Measurements from ENCODE around the gene TEX48.

TEX48 gene

DNA sequence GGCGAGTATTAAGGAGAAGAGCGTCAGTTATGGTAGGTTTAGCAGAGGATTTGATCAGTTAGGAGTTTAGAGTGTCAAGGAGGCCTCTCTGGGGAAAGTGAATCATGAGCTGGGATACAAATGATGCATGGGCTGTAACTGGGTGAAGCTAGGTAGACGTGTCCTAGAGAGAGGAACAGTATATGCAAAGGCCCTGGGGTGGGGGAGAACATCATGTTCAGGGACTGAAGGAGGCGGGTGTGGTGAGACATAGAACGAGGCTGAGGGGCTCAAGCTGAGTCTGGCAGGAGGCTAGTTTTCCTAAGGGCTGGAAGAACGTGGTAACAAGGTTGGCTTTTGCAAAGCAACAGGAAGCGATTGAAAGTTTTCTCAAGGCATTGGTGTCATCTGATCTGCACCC, 60.4 kb downstream of the TEX48 start:
- no peak for DNase-seq (ENCODE audit: low read depth)

DNA sequence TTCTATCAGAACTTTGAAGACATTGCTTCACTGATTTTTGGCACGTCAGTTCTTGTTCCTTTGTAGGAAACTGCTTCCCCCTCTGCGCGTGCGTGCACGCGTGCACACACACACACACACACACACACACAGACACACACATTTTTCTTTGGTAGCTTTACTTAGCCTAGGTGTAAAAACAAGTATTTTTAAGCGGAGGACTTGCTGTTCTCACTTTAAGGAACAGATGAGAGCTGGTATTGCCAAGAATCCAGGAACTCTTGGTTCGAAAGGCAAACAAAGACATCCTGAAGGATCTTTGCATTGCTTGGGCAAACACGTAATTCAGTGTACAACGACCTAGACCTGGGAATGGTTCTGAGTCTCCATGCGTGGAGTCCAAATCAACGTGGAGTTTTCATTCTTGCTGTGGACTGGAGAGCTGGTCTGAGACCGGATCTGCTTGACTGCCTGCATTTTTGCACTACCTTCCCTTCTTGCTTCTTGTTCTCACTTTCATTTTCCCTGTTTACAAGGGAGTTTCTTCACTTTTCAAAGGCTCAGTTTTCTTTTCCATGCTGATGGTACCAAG, 62.7 kb downstream of the TEX48 start:
- DNase-seq (ENCODE audit: low read depth) = no peak

DNA sequence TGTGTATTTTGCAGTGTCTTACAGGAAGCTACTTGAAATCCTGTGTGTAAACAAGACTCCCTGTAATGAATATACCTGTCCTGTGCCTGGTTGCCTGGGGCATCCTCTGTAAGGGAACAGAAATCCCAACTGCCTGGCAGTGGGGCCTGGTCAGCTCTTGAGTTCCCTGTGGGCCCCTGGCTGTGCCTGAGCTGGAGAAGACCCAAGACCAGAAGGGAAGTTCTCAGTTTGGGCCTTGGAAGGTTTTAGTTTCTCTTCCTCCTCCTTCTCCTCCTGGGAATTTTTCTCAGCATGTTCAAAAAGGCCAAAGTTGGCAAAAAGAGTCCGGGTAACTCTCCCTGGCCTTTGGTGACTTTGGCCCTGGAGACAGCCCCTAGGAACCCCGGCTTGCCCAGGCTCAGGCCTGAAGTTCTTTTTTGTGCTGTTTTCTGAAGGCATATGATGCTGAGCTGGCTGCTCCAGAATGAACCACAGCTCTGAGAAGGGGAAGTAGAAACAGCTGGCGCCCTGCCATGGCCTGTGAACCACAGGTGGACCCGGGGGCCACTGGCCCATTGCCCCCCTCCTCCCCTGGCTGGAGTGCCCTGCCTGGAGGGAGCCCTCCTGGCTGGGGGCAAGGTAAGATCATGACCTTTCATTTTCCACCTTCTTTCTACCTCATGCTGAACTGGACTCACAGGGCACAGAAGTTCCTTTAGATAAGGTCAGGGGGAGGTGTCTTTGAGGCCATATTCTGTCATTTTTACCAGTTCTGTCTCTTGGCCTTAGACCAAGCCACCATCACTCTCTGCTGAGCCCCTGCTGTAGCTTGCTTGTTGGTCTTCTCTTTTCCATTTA, 65.1 kb downstream of the TEX48 start:
- no peak for DNase-seq (ENCODE audit: low read depth)

Measured in non-pigmented ciliary epithelial cell (primary cell).